Measurements from ENCODE around the gene CRIP1. TPM values are rescaled to one million over a fixed set of nuclear protein-coding genes. Genes with fewer than 3 reads are reported as not detected.

Gene CRIP1
- polyA plus RNA-seq, 3 donors: 688 to 2,084 (median 1,032) TPM

DNA sequence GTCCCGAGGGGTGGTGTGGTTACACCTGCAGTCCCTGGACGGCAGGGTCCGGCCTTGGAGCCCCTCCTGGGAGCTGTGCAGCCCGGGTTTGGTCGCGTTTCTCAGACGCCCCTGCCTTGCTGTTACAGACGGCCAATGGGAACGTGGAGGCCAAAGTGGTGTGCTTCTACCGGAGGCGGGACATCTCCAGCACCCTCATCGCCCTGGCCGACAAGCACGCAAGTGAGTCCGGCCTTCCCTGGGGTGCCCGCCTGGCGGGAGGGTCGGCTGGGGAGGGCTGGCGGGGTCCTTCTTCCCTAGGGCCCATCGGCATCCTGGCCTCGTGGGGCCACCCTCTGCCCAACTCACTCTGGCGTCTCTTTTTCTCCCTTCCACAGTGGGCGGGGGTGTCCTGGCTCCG, 41.4 kb upstream of the CRIP1 start:
- H3K4me2 ChIP-seq (replicated peaks; ENCODE audit: extremely low read depth, low read length, poor library complexity, severe bottlenecking): no peak overlapping the region
- Mint-ChIP-seq H3K36me3 (peaks cover 18 to 52% of the 10 kb centered on the region in 2 donors), H3K4me3 (no peak overlapping the region), H3K27me3 (ENCODE audit: low read depth in 3 of 3) (peaks cover 0 to 3% (median 0%) of the 10 kb centered on the region in 3 donors), H3K27ac (no peak overlapping the region), H3K9me3 (no peaks in the 10 kb centered on the region), H3K4me1 (no peaks in the 10 kb centered on the region)
- DNase-seq: no peak
- H3K79me2 ChIP-seq (ENCODE audit: insufficient read depth, low read length): no peaks in the 10 kb centered on the region
- H3K27me3 ChIP-seq (ENCODE audit: control insufficient read depth in 2 of 2, insufficient read depth in 2 of 2, low read length in 2 of 2): no peaks in the 10 kb centered on the region
- peaks cover 14 to 39% of the 10 kb centered on the region in 2 donors for H3K36me3 ChIP-seq (replicated peaks in 1 of 2; ENCODE audit: control insufficient read depth in 1 of 2, insufficient read depth in 2 of 2, low read length in 2 of 2)
- TF ChIP-seq, protein P1, sequence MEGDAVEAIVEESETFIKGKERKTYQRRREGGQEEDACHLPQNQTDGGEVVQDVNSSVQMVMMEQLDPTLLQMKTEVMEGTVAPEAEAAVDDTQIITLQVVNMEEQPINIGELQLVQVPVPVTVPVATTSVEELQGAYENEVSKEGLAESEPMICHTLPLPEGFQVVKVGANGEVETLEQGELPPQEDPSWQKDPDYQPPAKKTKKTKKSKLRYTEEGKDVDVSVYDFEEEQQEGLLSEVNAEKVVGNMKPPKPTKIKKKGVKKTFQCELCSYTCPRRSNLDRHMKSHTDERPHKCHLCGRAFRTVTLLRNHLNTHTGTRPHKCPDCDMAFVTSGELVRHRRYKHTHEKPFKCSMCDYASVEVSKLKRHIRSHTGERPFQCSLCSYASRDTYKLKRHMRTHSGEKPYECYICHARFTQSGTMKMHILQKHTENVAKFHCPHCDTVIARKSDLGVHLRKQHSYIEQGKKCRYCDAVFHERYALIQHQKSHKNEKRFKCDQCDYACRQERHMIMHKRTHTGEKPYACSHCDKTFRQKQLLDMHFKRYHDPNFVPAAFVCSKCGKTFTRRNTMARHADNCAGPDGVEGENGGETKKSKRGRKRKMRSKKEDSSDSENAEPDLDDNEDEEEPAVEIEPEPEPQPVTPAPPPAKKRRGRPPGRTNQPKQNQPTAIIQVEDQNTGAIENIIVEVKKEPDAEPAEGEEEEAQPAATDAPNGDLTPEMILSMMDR (IDR thresholded peaks at IDR 0.05): no peak
- no peaks in the 10 kb centered on the region for H3K9me3 ChIP-seq (replicated peaks in 1 of 2; ENCODE audit: control insufficient read depth in 1 of 2, insufficient read depth in 1 of 2, low read length in 2 of 2)
- no peak overlapping the region for H3K4me3 ChIP-seq (replicated peaks in 1 of 3; ENCODE audit: low read depth in 2 of 3, low read length in 3 of 3)
- no peaks in the 10 kb centered on the region for H3K4me1 ChIP-seq (ENCODE audit: control insufficient read depth in 1 of 2, insufficient read depth in 2 of 2, low read length in 2 of 2)
- peaks cover 16% of the 10 kb centered on the region for H4K20me1 ChIP-seq (ENCODE audit: insufficient read depth, low read length)
- H3K27ac ChIP-seq (ENCODE audit: low read depth in 1 of 2, low read length in 2 of 2): no peak overlapping the region
- WGBS (ENCODE audit: insufficient coverage): 95% methylated on average over 20 of the region's 24 CpGs
- intact Hi-C loops (cut with micrococcal nuclease): loop anchor here (5.0 to 10.0 kb wide), 3 partner anchors 47 to 80 kb away; partner anchors contain the start of genes TEDC1 (in 1 of the 2) and TMEM121 (in 1 of the 2)
- no peak overlapping the region for H2AFZ ChIP-seq (ENCODE audit: insufficient read depth, low read depth, low read length, poor library complexity, severe bottlenecking)
- no peak overlapping the region for H3K9ac ChIP-seq (ENCODE audit: insufficient read depth, low read length, poor library complexity, severe bottlenecking)

GRCh38 chr14:105445901-105446845, 40.5 kb upstream of the CRIP1 start:
- TF ChIP-seq, protein P1 (IDR thresholded peaks at IDR 0.05): no peak
- H3K9me3 Mint-ChIP-seq: no peaks in the 10 kb centered on the region
- no peak overlapping the region for H3K27ac ChIP-seq (ENCODE audit: low read depth in 1 of 2, low read length in 2 of 2)
- H3K4me2 ChIP-seq (replicated peaks; ENCODE audit: extremely low read depth, low read length, poor library complexity, severe bottlenecking): no peak overlapping the region
- H3K36me3 Mint-ChIP-seq: peaks cover 26 to 55% of the 10 kb centered on the region in 2 donors
- H3K4me1 ChIP-seq (ENCODE audit: control insufficient read depth in 1 of 2, insufficient read depth in 2 of 2, low read length in 2 of 2): no peaks in the 10 kb centered on the region
- no peak overlapping the region for H3K4me3 Mint-ChIP-seq
- peaks cover 0 to 3% (median 0%) of the 10 kb centered on the region in 3 donors for H3K27me3 Mint-ChIP-seq (ENCODE audit: low read depth in 3 of 3)
- no peaks in the 10 kb centered on the region for H3K27me3 ChIP-seq (ENCODE audit: control insufficient read depth in 2 of 2, insufficient read depth in 2 of 2, low read length in 2 of 2)
- H3K4me1 Mint-ChIP-seq: no peaks in the 10 kb centered on the region
- no peaks in the 10 kb centered on the region for H3K9me3 ChIP-seq (replicated peaks in 1 of 2; ENCODE audit: control insufficient read depth in 1 of 2, insufficient read depth in 1 of 2, low read length in 2 of 2)
- peaks cover 20 to 40% of the 10 kb centered on the region in 2 donors for H3K36me3 ChIP-seq (replicated peaks in 1 of 2; ENCODE audit: control insufficient read depth in 1 of 2, insufficient read depth in 2 of 2, low read length in 2 of 2)
- H2AFZ ChIP-seq (ENCODE audit: insufficient read depth, low read depth, low read length, poor library complexity, severe bottlenecking): no peak overlapping the region
- no peaks in the 10 kb centered on the region for H3K79me2 ChIP-seq (ENCODE audit: insufficient read depth, low read length)
- no peak overlapping the region for H3K4me3 ChIP-seq (replicated peaks in 1 of 3; ENCODE audit: low read depth in 2 of 3, low read length in 3 of 3)
- H4K20me1 ChIP-seq (ENCODE audit: insufficient read depth, low read length): peaks cover 12% of the 10 kb centered on the region
- no peak for DNase-seq
- no peak overlapping the region for H3K27ac Mint-ChIP-seq
- 95% methylated on average over 19 of the region's 26 CpGs for WGBS (ENCODE audit: insufficient coverage)
- no peak overlapping the region for H3K9ac ChIP-seq (ENCODE audit: insufficient read depth, low read length, poor library complexity, severe bottlenecking)
- intact Hi-C loops (cut with micrococcal nuclease): loop anchor here (5.0 to 10.0 kb wide), 3 partner anchors 46 to 79 kb away; partner anchors contain the start of genes TEDC1 (in 1 of the 2) and TMEM121 (in 1 of the 2)

All from CD14-positive monocyte (primary cell).